Stimulated activated CD4-positive, alpha-beta T cell treated with anti-CD3 and anti-CD28 coated beads, Interleukin-2, amount 100 ng/mL, for 48 hours (primary cell): ENCODE results near the gene TMEM42.

Experiments
- DNase-seq, 2 donors: peaks; one replicate each; pipeline ENCODE4 v3.0.0-alpha.2; 2020

TMEM42 gene

GRCh38 chr3:44875596-44875995 lies 13.9 kb downstream of the TMEM42 start:
- no peak for DNase-seq

- no peak for DNase-seq
Measured at GRCh38 chr3:44877333-44877732, 15.6 kb downstream of the TMEM42 start.

DNA sequence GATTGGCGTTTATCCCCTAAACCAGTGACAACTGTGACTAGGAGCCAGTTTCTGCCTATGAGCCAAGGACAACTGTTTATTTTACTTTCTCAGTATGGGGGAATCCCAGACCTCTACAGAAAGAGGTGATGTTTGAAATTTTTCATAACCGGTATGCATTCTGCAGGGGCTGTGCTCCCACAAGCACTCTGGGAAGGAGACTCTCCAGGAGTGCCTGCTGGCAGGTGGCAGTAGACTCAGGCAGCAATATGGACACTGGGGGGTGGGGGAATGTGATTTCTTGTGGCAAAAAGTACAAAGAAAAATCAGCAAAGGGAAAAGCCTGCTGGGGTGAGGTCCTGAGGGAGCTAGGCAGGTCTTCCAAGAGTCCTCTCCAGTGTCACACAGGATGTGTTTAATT lies 18.6 kb downstream of the TMEM42 start:
- DNase-seq: no peak

GRCh38 chr3:44883213-44883955 lies 21.7 kb downstream of the TMEM42 start:
- no peak for DNase-seq

DNA sequence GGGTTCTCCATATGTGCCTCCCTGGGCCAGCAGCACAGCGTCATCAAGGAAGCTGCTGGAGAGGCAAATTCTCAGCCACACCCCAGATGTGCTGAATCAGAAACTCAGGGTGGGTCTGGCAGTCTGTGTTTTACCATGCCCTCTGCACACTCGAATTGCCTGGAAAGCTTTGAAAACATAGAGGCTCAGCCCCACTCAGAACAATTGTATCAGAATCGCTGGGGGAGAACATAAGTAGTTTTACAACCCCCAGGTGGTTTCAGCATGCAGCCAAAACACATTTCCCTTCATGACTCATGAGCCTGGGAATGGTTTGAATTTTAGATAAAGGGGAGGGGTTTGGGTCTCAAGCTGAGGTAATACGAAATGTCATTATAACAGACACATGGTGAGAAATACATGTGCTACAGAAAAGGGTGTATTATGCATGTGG lies 22.3 kb downstream of the TMEM42 start:
- no peak for DNase-seq

DNA sequence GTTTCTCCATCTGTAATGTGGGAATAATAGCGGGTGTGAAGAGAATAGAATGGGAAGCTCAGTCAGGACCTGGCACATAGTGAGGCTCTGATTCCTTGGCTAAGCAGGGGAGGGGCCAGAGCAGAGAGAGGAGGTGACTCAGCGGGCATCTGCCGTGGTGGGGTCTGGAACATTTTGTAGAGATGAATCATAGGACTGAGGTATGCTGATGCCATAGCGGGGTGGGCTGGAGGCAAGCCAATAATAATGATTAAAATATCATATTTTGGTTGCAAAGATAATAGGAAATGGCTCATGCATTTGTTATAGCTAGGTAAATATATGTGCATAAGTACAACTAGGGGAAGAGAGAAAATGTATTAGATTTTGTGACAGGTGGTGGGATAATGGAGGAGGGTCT lies 23.9 kb downstream of the TMEM42 start:
- DNase-seq: no peak

DNA sequence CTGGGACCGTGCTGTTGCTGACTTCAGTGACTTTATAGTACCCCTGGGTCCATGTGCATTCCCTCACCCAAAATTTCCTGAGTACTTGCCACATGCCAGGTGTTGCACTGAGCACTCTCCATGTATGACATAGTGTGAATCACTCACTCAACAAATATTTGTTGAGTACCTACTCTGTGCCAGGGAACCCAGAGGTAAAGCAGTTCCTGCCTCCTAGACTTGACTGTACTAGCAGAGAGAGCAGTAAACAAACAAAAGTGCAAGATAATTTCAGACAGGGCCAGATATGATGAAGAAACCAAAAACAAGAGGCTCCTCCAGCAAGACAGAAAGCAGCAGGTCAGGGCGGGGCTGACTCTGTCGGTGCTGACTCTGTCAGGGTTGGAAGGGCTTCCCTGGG lies 24.8 kb downstream of the TMEM42 start:
- no peak for DNase-seq

DNA sequence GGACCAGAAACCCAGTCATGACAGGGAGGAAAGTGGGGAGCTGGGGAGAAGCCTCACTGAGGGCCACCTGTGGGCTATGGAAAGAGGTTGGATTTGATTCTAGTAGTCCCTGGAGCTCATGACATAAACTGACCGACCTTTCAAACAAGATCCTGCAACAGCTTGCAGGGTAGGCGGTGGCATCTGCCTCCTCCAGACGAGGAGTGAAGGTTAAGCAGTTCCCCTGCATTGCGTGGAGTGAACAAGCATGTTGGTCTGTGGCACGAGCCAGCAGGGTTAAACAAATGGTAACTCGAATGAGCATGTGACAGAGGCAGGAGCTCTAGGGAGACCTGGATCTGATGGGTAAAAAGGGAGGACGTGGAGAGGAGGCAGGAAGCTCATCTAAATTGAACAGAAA lies 25.4 kb downstream of the TMEM42 start:
- DNase-seq: no peak

DNA sequence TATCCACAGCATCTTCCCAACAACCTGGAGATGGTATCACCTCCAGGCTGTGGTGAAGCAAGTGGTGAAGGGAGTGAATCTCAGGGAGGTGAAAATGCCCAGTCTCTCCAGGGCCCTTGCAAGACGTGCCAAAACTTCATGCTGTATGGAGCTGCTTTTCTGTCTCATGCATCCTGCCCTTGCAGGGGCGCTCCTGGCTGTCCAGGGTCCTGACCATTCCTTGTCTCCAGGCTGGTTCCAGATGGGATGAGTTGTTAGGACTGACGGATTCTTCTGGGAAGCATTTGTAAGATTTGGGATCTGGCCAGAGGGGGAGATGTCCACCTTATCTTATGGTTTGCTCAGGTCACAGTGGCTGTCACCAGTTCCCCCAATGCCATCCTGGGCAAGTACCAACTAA lies 28.5 kb downstream of the TMEM42 start:
- DNase-seq: no peak

GRCh38 chr3:44890852-44891251 lies 29.1 kb downstream of the TMEM42 start:
- DNase-seq: no peak

DNA sequence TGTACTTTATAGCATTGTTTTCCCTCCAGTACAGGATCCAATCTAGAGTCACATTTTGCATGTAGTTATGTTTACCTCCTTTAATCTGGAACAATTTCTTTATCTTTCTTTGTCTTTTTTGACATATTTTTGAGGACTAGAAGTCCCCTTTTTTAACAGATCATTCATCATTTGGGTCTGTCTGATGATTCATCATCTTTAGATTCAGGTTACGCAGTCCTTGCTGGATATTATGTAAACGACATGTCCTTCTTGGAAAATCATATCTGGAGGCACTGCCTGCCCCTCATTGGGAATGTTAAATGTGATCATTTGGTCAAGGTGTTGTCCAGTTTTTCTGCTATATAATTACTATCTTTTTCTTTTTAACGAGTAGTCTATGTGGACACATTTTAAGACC lies 31.0 kb downstream of the TMEM42 start:
- no peak for DNase-seq

DNA sequence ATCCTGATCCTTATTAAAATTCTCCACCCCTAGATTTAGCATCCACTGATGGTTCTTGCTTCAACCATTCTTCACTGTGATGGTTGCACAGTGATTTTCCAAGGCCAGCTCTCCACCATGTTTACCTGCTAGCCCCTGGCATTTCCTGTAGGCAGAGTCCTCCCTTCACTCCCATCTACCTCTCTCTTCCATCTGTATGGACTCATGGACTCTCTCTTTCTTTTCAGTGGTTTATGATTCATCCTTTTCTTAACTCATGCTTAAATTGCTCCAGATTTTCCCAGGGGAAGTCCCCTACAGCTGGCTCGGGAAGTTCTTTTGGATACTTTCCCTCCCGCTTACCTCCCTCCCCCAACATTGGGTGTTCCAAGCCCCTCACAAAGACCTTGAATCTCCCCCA lies 31.4 kb downstream of the TMEM42 start:
- DNase-seq: no peak

- no peak for DNase-seq
Measured at GRCh38 chr3:44894485-44894884, 32.8 kb downstream of the TMEM42 start.

- DNase-seq: no peak
Measured at GRCh38 chr3:44896440-44896839, 34.7 kb downstream of the TMEM42 start.

DNA sequence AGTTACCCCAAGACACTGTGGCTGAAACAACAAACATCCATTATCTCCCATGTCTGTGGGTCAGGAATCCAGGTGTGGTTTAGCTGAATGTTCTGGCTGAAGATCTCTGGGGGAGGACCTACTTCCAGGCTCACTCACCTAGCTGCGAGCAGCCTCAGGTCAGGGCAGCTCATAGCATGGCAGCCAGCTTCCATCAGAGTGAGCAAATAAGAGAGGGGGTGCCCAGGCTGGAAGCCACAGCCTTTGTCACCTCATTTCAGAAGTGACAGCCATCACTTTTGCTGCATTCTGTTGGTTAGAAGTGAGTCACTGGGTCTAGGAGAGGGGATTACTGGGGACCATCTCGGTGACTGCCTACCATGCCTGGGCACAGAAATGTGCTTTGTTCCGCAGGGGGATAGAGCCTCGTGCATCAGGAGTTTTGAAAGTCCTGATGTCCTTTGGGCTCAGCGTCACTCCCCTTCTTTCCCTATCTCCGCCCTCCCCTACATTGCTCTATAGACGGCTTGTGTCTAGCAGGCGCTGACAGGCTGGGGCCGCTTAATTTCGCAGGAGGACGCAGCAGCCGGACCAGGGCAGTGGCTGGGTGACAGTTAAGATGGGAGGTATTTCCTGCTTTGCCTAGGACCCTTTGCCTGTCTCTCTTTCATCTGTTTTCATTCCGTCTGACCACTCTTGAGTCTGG lies 38.1 kb downstream of the TMEM42 start:
- no peak for DNase-seq

GRCh38 chr3:44902628-44903027 lies 40.9 kb downstream of the TMEM42 start:
- no peak for DNase-seq

DNA sequence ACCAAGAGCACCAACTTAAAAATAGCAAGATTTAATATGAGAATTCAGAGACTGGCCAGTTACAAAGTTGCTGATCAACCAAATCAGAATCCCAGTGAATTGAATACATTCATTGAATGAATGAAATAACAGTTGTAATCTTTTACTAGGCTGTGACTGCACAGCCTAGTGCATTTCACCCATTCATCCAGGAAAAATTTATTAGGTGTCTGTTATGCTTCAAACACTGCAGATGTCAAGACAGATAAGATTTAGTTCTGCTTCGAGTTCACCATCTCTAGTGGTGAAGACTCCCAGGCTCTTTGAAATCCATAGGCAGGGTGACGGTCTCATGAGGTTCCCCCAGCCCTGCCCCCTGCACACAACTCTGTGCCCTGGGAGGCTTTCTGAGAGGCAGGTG lies 41.6 kb downstream of the TMEM42 start:
- no peak for DNase-seq

DNA sequence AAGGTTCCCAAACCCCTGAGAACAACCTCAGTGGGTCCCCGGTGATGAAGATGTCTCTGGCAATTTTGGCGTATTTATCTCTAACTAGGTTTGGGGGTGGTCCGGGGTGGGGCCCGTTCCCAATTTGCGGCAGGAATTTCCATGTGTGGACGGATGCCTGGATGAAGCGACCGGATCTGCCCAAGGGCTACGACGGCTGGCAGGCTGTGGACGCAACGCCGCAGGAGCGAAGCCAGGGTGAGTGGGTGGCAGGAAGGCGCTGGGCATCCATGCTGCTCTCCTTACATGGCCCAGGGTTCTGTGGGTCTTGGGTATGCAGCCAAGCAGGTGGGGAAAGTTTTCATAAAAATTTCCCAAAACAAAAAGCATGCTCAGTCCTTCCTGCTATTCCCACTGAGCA lies 42.0 kb downstream of the TMEM42 start:
- no peak for DNase-seq

GRCh38 chr3:44905446-44906157 lies 43.9 kb downstream of the TMEM42 start:
- DNase-seq: no peak

GRCh38 chr3:44906997-44907396 lies 45.3 kb downstream of the TMEM42 start:
- DNase-seq: peak in 1 of 2 donors; percentile 3

- no peak for DNase-seq
Measured at GRCh38 chr3:44907612-44908011, 45.9 kb downstream of the TMEM42 start.

- DNase-seq: no peak
Measured at GRCh38 chr3:44909063-44909462, 47.4 kb downstream of the TMEM42 start.

DNA sequence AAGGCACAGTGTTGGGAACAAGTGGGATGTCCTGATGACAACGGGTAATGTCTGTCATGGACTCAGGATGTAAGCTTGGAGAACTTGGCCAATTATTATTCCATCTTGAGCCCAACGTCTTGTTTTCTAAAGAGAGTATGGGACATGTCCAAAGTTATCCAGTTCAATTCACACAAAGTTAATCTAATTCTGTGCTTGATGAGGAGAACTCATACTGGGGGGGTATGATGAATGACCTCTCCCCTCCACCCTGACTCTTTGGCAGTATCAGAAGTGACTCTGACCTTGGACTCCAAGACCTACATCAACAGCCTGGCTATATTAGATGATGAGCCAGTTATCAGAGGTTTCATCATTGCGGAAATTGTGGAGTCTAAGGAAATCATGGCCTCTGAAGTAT lies 49.0 kb downstream of the TMEM42 start:
- DNase-seq: no peak

GRCh38 chr3:44913868-44914468 lies 52.3 kb downstream of the TMEM42 start:
- peak; percentile 58 to 65 for DNase-seq
